Activated naive CD8-positive, alpha-beta T cell treated with anti-CD3 and anti-CD28 coated beads for 36 hours (primary cell): ENCODE data around the gene MAP2. TPM values are rescaled to one million over a fixed set of nuclear protein-coding genes. Genes with fewer than 3 reads are reported as not detected.
A peak's percentile ranks its signal among the peaks of the same experiment; 100 is the strongest.

ENCODE experiments used
- DNase-seq: peaks from one replicate; pipeline ENCODE4 v3.0.0; 2021
- H3K27ac Mint-ChIP-seq: one replicate; pipeline ENCODE4 v1.8.0; 2022; ENCODE audit warnings: mild to moderate bottlenecking, moderate library complexity, mixed read lengths
- H3K27me3 Mint-ChIP-seq: one replicate; pipeline ENCODE4 v1.8.0; 2022; ENCODE audit warnings: mild to moderate bottlenecking, mixed read lengths
- H3K36me3 Mint-ChIP-seq: one replicate; pipeline ENCODE4 v1.8.0; 2021; ENCODE audit warnings: mild to moderate bottlenecking, mixed read lengths
- H3K4me1 Mint-ChIP-seq: one replicate; pipeline ENCODE4 v1.8.0; 2021; ENCODE audit warnings: mixed read lengths
- H3K4me3 Mint-ChIP-seq: one replicate; pipeline ENCODE4 v1.8.0; 2022; ENCODE audit warnings: mild to moderate bottlenecking, moderate library complexity, mixed read lengths
- H3K9me3 Mint-ChIP-seq: one replicate; pipeline ENCODE4 v1.8.0; 2022; ENCODE audit warnings: mixed read lengths
- total RNA-seq, 2 experiments: library from RNA; stranded (reverse); gene quantifications; one replicate each; pipeline ENCODE4 v1.2.3, GENCODE V29; 2021

Gene MAP2
- total RNA-seq, 2 experiments from 2014 or later, result 0.21 TPM; not detected in 1

- H3K4me1 Mint-ChIP-seq, result no peaks in the 10 kb centered on the region
- H3K27ac Mint-ChIP-seq, result no peak overlapping the region
- peaks cover 4% of the 10 kb centered on the region for H3K27me3 Mint-ChIP-seq
- H3K36me3 Mint-ChIP-seq, result no peaks in the 10 kb centered on the region
- no peaks in the 10 kb centered on the region for H3K9me3 Mint-ChIP-seq
- DNase-seq, result no peak
- H3K4me3 Mint-ChIP-seq, result no peak overlapping the region
These were observed 141.0 kb downstream of the MAP2 start for GRCh38 chr2:209564816-209565215.

- H3K4me1 Mint-ChIP-seq, result no peaks in the 10 kb centered on the region
- no peaks in the 10 kb centered on the region for H3K36me3 Mint-ChIP-seq
- no peak overlapping the region for H3K27ac Mint-ChIP-seq
- H3K4me3 Mint-ChIP-seq, result no peak overlapping the region
- DNase-seq, result no peak
- peaks cover 4% of the 10 kb centered on the region for H3K27me3 Mint-ChIP-seq
- H3K9me3 Mint-ChIP-seq, result no peaks in the 10 kb centered on the region
These were observed 142.2 kb downstream of the MAP2 start for GRCh38 chr2:209565896-209566582.

GRCh38 chr2:209570194-209570593, 146.3 kb downstream of the MAP2 start:
- no peaks in the 10 kb centered on the region for H3K9me3 Mint-ChIP-seq
- H3K36me3 Mint-ChIP-seq, result no peaks in the 10 kb centered on the region
- no peak overlapping the region for H3K4me3 Mint-ChIP-seq
- no peaks in the 10 kb centered on the region for H3K4me1 Mint-ChIP-seq
- no peak for DNase-seq
- H3K27me3 Mint-ChIP-seq, result peaks cover 4% of the 10 kb centered on the region
- H3K27ac Mint-ChIP-seq, result no peak overlapping the region

GRCh38 chr2:209574515-209574914, 150.7 kb downstream of the MAP2 start:
- no peaks in the 10 kb centered on the region for H3K36me3 Mint-ChIP-seq
- H3K9me3 Mint-ChIP-seq, result no peaks in the 10 kb centered on the region
- peaks cover 4% of the 10 kb centered on the region for H3K4me1 Mint-ChIP-seq
- H3K4me3 Mint-ChIP-seq, result no peak overlapping the region
- no peak overlapping the region for H3K27ac Mint-ChIP-seq
- H3K27me3 Mint-ChIP-seq, result peaks cover 9% of the 10 kb centered on the region
- DNase-seq, result no peak

- no peaks in the 10 kb centered on the region for H3K36me3 Mint-ChIP-seq
- DNase-seq, result no peak
- H3K9me3 Mint-ChIP-seq, result no peaks in the 10 kb centered on the region
- H3K27ac Mint-ChIP-seq, result no peak overlapping the region
- H3K4me3 Mint-ChIP-seq, result no peak overlapping the region
- peaks cover 6% of the 10 kb centered on the region for H3K4me1 Mint-ChIP-seq
- H3K27me3 Mint-ChIP-seq, result peaks cover 9% of the 10 kb centered on the region
These were observed 153.8 kb downstream of the MAP2 start for GRCh38 chr2:209577376-209578357.

GRCh38 chr2:209578394-209579001, 154.7 kb downstream of the MAP2 start:
- H3K9me3 Mint-ChIP-seq, result no peaks in the 10 kb centered on the region
- H3K4me3 Mint-ChIP-seq, result no peak overlapping the region
- H3K27me3 Mint-ChIP-seq, result peaks cover 9% of the 10 kb centered on the region
- no peak overlapping the region for H3K27ac Mint-ChIP-seq
- peaks cover 6% of the 10 kb centered on the region for H3K4me1 Mint-ChIP-seq
- DNase-seq, result no peak
- no peaks in the 10 kb centered on the region for H3K36me3 Mint-ChIP-seq

- Mint-ChIP-seq H3K4me1 (peaks cover 6% of the 10 kb centered on the region), H3K9me3 (no peaks in the 10 kb centered on the region), H3K27ac (no peak overlapping the region)
These were observed 155.4 kb downstream of the MAP2 start for GRCh38 chr2:209579230-209579749.

GRCh38 chr2:209581040-209581439, 157.2 kb downstream of the MAP2 start:
- H3K4me3 Mint-ChIP-seq, result no peak overlapping the region

More at GRCh38 chr2:209579230-209579749, 155.4 kb downstream of the MAP2 start:
- Mint-ChIP-seq H3K36me3 (no peaks in the 10 kb centered on the region), H3K27me3 (peaks cover 9% of the 10 kb centered on the region), H3K4me3 (peak overlapping the region; percentile 49)
- DNase-seq, result no peak

GRCh38 chr2:209582281-209582680, 158.4 kb downstream of the MAP2 start:
- peaks cover 14% of the 10 kb centered on the region for H3K27me3 Mint-ChIP-seq

More at GRCh38 chr2:209581040-209581439, 157.2 kb downstream of the MAP2 start:
- H3K36me3 Mint-ChIP-seq, result no peaks in the 10 kb centered on the region
- peaks cover 12% of the 10 kb centered on the region for H3K27me3 Mint-ChIP-seq
- H3K27ac Mint-ChIP-seq, result no peak overlapping the region
- H3K9me3 Mint-ChIP-seq, result no peaks in the 10 kb centered on the region
- no peak for DNase-seq
- H3K4me1 Mint-ChIP-seq, result peaks cover 6% of the 10 kb centered on the region

GRCh38 chr2:209584472-209584871, 160.6 kb downstream of the MAP2 start:
- Mint-ChIP-seq H3K36me3 (no peaks in the 10 kb centered on the region), H3K9me3 (no peaks in the 10 kb centered on the region), H3K4me3 (no peak overlapping the region), H3K27ac (no peak overlapping the region), H3K4me1 (peaks cover 2% of the 10 kb centered on the region), H3K27me3 (peaks cover 4% of the 10 kb centered on the region)
- no peak for DNase-seq

More at GRCh38 chr2:209582281-209582680, 158.4 kb downstream of the MAP2 start:
- no peak for DNase-seq
- Mint-ChIP-seq H3K4me3 (no peak overlapping the region), H3K36me3 (no peaks in the 10 kb centered on the region), H3K9me3 (no peaks in the 10 kb centered on the region), H3K4me1 (peaks cover 6% of the 10 kb centered on the region), H3K27ac (no peak overlapping the region)

- H3K27ac Mint-ChIP-seq, result no peak overlapping the region
- no peak overlapping the region for H3K4me3 Mint-ChIP-seq
- H3K4me1 Mint-ChIP-seq, result no peaks in the 10 kb centered on the region
- H3K27me3 Mint-ChIP-seq, result peaks cover 4% of the 10 kb centered on the region
- DNase-seq, result no peak
- H3K36me3 Mint-ChIP-seq, result no peaks in the 10 kb centered on the region
- H3K9me3 Mint-ChIP-seq, result no peaks in the 10 kb centered on the region
These were observed 161.1 kb downstream of the MAP2 start for GRCh38 chr2:209584915-209585314.

- H3K36me3 Mint-ChIP-seq, result no peaks in the 10 kb centered on the region
- no peaks in the 10 kb centered on the region for H3K9me3 Mint-ChIP-seq
- no peak for DNase-seq
- H3K27me3 Mint-ChIP-seq, result peaks cover 1% of the 10 kb centered on the region
- no peak overlapping the region for H3K4me3 Mint-ChIP-seq
- no peak overlapping the region for H3K27ac Mint-ChIP-seq
- no peaks in the 10 kb centered on the region for H3K4me1 Mint-ChIP-seq
These were observed 167.2 kb downstream of the MAP2 start for GRCh38 chr2:209591021-209591420.

- no peak for DNase-seq
- Mint-ChIP-seq H3K9me3 (no peaks in the 10 kb centered on the region), H3K27ac (no peak overlapping the region), H3K36me3 (no peaks in the 10 kb centered on the region), H3K4me1 (no peaks in the 10 kb centered on the region), H3K27me3 (no peaks in the 10 kb centered on the region), H3K4me3 (no peak overlapping the region)
These were observed 168.3 kb downstream of the MAP2 start for GRCh38 chr2:209592106-209592505.

- Mint-ChIP-seq H3K27me3 (no peaks in the 10 kb centered on the region), H3K4me3 (no peak overlapping the region), H3K9me3 (no peaks in the 10 kb centered on the region), H3K27ac (no peak overlapping the region), H3K36me3 (no peaks in the 10 kb centered on the region), H3K4me1 (no peaks in the 10 kb centered on the region)
- no peak for DNase-seq
These were observed 170.1 kb downstream of the MAP2 start for GRCh38 chr2:209593930-209594329.

GRCh38 chr2:209596262-209596661, 172.4 kb downstream of the MAP2 start:
- H3K9me3 Mint-ChIP-seq, result no peaks in the 10 kb centered on the region
- no peaks in the 10 kb centered on the region for H3K4me1 Mint-ChIP-seq
- H3K4me3 Mint-ChIP-seq, result no peak overlapping the region
- no peak for DNase-seq
- H3K27me3 Mint-ChIP-seq, result peaks cover 3% of the 10 kb centered on the region
- H3K27ac Mint-ChIP-seq, result no peak overlapping the region
- H3K36me3 Mint-ChIP-seq, result no peaks in the 10 kb centered on the region
